Measurements from ENCODE around the gene MYO16.

MYO16 gene

DNA sequence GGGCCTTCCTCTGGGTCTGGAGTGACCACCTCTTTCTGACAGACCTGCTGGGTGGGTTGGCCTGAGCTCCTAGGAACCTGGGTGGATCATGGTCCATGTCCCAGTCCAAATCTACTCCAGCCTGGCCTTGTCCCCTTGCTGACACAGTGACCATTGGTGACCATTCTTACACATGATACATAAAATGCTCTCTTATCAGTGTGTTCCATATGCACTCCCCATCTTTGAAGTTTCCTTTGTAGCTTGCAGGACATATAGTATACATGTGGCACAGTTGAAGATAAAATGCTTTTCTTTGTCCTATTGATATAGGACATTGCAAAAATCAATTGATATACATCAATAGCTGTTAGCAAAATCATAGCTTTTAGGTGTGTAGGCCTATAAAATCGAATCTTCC, 291.8 kb downstream of the MYO16 start:
- DNase-seq: no peak

DNA sequence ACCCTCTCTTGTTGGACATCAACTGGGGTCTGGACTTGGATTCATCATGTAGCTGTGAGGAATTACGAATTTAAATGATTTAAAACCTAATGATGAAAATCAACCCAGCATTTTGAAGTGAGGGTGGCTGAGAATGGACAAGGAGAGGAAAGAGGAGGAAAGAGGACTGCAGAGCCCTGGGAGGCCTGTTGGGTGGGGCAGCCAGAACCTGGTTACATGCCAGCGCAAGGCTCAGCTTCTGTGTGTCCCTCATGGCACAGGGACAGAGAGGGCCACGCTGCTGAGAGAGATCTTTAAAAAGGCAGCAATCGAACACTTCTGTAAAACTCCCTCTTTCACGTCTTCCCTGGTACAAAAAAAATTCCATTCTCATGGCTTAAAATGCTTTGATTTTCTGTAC, 292.7 kb downstream of the MYO16 start:
- H3K4me3 ChIP-seq (ENCODE audit: low read depth, low read length): no peak overlapping the region
- H3K27me3 ChIP-seq: peaks cover 49% of the 10 kb centered on the region
- H3K4me1 ChIP-seq: no peaks in the 10 kb centered on the region
- DNase-seq: no peak
- H3K9me3 ChIP-seq: no peaks in the 10 kb centered on the region
- TF ChIP-seq, protein P1, sequence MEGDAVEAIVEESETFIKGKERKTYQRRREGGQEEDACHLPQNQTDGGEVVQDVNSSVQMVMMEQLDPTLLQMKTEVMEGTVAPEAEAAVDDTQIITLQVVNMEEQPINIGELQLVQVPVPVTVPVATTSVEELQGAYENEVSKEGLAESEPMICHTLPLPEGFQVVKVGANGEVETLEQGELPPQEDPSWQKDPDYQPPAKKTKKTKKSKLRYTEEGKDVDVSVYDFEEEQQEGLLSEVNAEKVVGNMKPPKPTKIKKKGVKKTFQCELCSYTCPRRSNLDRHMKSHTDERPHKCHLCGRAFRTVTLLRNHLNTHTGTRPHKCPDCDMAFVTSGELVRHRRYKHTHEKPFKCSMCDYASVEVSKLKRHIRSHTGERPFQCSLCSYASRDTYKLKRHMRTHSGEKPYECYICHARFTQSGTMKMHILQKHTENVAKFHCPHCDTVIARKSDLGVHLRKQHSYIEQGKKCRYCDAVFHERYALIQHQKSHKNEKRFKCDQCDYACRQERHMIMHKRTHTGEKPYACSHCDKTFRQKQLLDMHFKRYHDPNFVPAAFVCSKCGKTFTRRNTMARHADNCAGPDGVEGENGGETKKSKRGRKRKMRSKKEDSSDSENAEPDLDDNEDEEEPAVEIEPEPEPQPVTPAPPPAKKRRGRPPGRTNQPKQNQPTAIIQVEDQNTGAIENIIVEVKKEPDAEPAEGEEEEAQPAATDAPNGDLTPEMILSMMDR (IDR thresholded peaks at IDR 0.05; ENCODE audit: low read depth, low read length): no peak
- no peaks in the 10 kb centered on the region for H3K36me3 ChIP-seq

More for the DNA sequence above, 291.8 kb downstream of the MYO16 start:
- Histone ChIP-seq H3K4me3 (ENCODE audit: low read depth, low read length) (no peak overlapping the region), H3K27me3 (peaks cover 47% of the 10 kb centered on the region), H3K4me1 (no peaks in the 10 kb centered on the region), H3K36me3 (no peaks in the 10 kb centered on the region), H3K9me3 (no peaks in the 10 kb centered on the region)
- TF ChIP-seq, protein P1 (IDR thresholded peaks at IDR 0.05; ENCODE audit: low read depth, low read length): no peak

DNA sequence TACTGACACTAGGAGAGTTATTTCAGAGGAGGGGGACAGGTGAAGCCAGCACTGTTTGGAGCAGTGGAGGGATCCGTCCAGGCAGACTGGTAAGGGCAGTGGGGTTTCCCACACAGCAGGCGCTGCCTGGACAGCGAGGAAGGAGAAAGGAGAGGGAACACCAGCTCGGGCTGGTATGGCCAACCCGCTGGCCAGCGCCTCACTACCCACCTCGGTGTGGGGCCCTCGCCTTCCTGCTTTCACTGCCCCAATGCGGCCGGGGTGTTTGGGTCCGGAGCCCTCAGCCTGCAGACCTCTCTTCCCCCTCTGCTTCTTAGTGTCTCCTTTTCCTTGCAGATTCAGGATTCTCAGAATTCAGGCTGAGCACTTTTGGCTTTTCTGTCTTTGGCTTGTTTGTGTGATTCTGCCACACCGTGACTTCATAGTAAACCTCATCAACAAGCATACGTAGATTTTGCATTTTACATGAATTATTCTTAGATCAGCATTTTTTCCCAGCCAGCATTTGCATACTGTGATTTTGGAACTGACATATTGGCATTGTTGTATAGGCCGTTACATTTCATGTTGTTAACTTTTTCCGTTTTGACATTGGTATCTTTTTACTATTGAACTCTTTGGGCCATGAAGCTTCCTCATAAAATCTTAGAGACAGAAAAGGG, 294.1 kb downstream of the MYO16 start:
- Histone ChIP-seq H3K36me3 (no peaks in the 10 kb centered on the region), H3K4me3 (ENCODE audit: low read depth, low read length) (no peak overlapping the region), H3K27me3 (peaks cover 49% of the 10 kb centered on the region), H3K4me1 (no peaks in the 10 kb centered on the region), H3K9me3 (no peaks in the 10 kb centered on the region)
- TF ChIP-seq, protein P1 (IDR thresholded peaks at IDR 0.05; ENCODE audit: low read depth, low read length): no peak
- DNase-seq: no peak

DNA sequence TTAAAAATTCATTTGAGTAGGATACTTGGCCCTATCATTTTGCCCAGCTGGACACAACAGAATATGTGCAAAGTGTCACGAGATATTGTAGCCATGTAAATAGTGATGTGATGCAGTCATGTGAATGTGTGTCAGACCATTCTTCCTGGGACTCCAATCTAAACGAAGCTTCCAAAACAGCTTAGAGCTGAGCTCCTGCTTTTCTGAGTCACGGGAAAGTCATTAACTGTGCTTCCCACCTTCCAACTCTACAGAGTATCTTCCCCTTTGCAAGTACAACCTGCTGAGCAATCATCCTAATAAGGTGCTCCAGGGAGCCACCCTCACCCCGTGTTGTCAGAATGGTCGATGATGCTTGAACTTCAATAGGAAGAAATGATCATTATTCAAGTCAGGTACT, 294.7 kb downstream of the MYO16 start:
- no peaks in the 10 kb centered on the region for H3K36me3 ChIP-seq
- peaks cover 49% of the 10 kb centered on the region for H3K27me3 ChIP-seq
- no peak for DNase-seq
- H3K4me1 ChIP-seq: no peaks in the 10 kb centered on the region
- no peak overlapping the region for H3K4me3 ChIP-seq (ENCODE audit: low read depth, low read length)
- TF ChIP-seq, protein P1 (IDR thresholded peaks at IDR 0.05; ENCODE audit: low read depth, low read length): no peak
- H3K9me3 ChIP-seq: no peaks in the 10 kb centered on the region

DNA sequence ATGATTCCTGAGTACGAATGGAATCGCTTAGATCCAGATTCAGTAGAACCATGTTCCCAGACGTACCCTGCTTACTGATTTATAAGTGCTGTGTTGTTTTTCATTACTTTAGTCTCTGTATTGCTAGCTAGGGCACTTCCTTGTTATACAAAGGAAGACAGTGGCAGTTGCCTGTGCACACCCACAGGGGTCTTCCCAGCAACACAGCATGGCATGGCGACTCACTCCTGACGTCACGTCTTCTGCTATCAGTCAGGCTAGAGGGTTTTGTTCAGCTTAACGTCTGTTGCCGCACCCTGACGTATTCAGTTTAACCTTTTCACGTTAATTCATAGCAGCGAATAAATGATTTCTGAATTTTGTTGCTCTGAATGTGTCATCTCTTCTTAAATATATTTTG, 295.1 kb downstream of the MYO16 start:
- TF ChIP-seq, protein P1 (IDR thresholded peaks at IDR 0.05; ENCODE audit: low read depth, low read length): no peak
- Histone ChIP-seq H3K4me3 (ENCODE audit: low read depth, low read length) (no peak overlapping the region), H3K27me3 (peaks cover 49% of the 10 kb centered on the region), H3K4me1 (no peaks in the 10 kb centered on the region), H3K36me3 (no peaks in the 10 kb centered on the region), H3K9me3 (no peaks in the 10 kb centered on the region)
- DNase-seq: no peak

DNA sequence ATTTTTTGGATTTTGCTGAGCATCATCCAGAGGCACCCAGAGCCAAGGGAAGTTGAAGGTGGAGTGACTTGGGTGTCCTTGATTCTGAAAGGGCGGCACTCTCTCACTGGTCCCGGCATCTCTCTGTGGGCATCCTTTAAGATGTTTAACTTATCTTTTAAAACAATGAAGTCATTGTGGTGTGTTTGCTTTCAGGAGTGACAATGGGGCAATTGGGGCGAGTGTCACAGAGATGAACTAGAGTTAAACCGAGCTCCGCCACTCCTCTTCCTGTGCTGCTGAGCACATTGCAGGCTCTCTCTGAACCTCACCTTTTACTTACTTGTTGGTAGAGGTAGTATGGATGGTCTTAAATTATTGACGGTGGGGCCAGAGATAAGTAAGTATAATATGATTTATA, 295.7 kb downstream of the MYO16 start:
- TF ChIP-seq, protein P1 (IDR thresholded peaks at IDR 0.05; ENCODE audit: low read depth, low read length): no peak
- DNase-seq: no peak
- Histone ChIP-seq H3K4me1 (no peaks in the 10 kb centered on the region), H3K9me3 (no peaks in the 10 kb centered on the region), H3K4me3 (ENCODE audit: low read depth, low read length) (no peak overlapping the region), H3K27me3 (peaks cover 49% of the 10 kb centered on the region), H3K36me3 (no peaks in the 10 kb centered on the region)

Measured in BE2C (cell line).